Measurements from ENCODE around the gene CLEC3B.
"Not testable (repeated sequence)": the region's sequence is repeated elsewhere in the genome, so short reads cannot be mapped to it uniquely, and the experiment has no call there.

CLEC3B gene

DNA sequence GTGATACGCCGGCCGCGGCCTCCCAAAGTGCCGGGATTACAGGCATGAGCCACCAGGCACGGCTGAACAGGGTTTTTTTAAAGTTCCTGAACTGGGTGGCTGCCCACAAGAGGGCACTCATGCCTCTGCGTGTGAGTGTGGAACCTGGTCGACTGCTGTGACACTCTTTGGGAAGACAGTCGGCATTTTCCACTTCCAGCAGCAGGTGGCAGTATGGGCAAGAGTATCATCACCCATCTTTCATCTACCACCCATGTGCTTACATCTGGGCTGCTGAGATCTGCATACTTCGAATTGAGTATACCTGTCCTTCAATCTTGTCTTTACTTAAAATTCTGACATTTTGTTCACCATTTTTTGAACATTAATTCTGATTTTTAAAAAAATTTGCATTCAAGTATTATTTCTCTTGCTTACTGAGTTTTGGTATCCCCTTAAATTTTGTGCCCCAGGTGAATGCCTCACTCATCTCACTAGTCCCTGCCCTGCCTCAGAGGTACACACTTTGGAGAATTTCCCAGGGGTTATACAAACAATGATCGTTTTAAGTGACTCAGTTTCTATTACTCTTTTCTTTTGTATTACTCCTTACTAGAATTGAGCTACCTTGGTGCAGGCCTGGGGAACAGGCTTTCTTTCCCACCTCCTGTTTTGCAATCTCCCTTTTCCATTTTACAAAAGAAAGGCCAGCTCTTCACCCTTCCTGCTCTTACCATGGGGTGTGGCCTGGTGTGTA, 11.8 kb downstream of the CLEC3B start:
- peak; percentile 75 for DNase-seq

- no peak for DNase-seq
These were observed 15.6 kb downstream of the CLEC3B start for GRCh38 chr3:45041666-45042065.

DNA sequence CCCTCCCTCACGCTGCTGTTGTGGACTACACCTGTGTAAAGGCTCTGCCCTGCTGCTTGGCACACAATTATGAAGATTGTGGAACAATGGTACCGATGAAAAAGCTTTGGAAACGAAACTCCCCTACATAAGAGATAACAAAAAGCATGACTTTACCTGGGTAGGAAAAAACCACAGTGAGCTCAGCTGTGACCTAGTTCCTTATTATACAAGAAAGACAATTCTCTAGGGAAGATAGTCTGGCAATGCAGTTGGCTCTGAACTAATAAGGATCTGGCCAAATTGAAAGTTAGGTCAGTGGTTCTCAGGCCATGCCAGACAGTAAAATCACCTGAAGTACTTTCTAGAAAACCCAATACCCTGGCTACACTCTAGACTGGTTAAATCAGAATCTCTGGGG, 16.1 kb downstream of the CLEC3B start:
- no peak for DNase-seq

DNA sequence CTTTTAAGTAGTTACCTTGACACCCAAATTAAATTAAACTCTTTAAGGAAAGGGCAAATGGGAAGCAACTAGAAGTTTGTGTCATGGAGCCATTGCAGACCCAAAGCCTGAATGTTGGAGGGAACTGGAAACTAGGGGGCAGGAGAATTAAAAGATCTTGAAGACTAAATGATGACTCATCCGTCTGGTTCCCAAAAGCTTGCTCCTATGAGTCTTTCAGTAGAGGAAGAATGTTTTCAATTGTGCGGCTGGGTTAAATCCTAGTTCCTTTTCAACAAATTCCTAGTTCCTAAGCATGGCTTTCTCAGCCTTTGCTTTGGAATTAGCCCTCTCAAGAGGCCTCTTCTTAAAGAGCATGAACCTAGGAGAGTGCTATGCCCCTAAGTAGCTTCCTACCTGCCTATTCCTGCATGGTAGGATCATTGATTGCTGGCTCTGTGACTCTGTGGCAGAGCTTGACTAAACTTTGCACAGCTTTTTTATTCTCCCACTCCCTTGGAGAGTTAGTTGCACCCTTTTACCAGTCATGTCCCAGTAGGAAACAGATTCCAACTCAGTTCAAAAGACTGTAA, 17.7 kb downstream of the CLEC3B start:
- no peak for DNase-seq

DNA sequence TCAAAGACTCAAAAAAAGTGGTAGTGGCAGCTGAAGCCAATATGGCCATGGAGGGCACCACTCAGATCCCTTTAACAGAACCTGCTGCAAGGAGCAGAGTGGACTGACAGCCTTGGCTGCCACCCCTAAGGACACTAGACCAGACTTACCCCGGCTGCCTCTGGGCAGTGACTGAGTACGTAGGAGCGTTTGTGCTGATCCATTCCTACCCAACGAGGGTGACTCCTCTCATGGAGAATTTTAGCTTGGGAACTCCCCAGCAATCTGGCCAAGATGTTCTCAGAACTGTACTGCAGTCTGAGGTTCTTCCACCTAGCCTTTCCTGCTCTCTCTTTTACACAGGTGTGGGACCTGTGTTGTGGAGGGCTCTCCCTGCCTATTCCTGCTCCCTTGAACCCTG, 22.1 kb downstream of the CLEC3B start:
- DNase-seq, result no peak

DNA sequence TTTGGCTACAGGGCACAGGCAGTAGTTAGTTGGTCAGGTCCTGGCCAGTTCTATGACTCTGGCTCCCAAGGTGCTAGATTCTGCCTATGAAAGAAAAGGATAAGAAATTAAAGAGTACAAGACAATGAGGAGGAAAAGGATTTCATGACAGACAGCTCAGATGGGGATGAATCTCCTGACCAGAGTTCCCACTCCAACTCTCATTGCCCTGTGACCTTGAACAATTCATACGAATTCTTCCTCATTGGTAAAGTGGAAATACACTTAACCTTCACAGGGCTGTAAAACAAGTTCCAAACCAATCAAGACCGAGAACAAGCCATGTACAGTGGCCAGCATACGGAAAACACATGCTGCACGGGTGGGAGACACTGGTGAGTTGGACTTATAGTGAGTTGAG, 23.7 kb downstream of the CLEC3B start:
- DNase-seq, result no peak

DNA sequence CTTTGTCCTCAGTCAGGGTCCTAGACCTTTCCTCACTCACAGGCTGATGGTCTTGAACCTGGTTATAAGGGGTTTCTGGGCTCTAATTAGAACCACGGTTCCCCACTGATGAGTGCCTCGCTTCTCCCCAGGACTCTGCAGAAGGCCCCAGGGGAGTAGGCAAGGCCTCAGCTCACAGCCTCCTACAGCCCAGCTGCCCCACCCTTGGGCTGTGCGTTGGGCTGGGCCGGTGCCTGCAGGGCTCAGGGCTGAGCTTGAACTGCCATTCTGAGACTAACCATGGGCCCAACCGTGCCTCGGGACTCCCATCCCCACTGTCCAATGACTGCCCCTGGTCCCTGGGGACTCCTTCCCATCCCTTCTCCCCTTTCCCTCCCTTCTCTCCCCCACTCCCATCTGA, 25.6 kb downstream of the CLEC3B start:
- DNase-seq, result no peak

- not testable (repeated sequence) for DNase-seq
These were observed 27.7 kb downstream of the CLEC3B start for GRCh38 chr3:45053805-45054195.

DNA sequence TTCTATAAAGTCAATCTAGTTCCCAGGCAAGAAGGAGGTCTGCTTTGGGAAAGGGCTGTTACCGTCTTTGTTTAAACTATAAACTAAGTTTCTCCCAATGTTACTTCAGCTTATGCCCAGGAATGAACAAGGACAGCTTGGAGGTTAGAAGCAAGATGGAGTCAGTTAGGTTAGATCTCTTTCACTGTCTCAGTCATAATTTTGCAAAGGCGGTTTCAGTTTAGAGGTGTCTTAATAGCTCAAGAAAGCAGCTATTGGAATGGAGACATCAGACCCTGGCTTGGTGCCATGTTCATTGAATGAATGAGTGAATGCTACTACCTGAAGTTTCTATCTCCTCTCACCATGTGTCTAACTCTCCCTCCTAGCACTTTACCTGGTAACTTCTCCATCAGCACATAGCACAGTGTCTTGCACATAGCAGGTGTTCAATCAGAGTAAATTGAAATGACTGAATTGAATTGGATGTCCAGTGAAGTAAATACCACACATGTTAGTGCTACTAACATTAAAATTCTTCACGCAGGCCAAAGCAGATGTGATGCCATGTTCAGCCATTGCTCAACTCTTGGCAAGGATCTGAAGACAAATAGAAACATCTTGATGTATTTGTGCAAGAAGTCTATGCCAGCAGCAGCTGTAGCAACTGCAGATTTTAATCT, 28.2 kb downstream of the CLEC3B start:
- no peak for DNase-seq

DNA sequence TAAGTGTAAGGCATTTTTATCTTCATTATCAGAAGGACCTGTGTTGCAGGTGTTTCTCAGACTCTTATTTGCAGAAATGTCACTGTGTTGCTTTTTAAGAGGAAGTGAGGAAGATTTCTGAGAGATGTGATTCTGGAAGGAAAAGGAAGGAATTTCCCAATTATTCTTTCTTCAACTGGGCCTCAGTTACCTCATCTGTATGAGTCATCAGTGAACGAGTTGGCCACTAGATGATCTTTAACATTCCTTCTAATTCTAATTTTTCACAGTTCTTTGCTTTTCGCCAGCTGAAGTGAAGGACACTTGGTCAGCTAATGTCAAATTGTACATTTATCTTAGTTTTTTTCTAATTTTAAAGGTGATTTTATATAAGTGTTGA, 28.9 kb downstream of the CLEC3B start:
- no peak for DNase-seq

DNA sequence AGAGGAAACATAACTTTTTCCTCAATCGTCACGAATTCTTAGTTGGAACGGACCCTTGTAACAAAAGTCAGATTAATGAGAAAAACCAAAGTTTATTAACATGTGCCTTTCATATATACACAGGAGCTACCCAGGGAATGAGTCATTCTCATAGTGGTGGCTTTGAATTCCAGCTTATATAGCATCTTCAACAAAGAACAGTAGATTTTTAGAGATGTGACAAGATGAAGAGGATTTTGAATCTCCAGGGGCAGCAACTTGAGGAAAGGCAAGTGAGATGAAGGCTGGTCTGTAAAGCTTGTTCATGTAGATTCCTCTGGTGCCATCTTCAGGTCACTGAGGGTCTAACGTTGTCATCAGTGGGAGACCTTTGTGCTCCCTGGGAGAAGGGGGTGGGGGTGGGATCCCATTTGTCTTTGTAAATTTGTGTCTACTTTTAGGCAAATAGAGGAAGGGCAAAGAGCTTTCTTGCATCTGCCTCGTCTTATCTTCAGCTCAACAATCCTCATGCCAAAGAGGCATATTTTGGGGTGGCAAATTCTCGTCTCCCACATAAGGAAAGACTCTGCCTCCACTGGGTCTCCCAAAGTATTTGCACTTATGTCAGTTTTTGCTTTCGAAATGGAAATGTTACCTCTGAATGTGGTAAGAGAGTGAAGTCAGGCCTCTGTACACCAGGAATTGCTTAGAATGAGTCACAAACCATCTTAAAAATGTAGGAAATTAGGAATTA, 29.5 kb downstream of the CLEC3B start:
- no peak for DNase-seq

DNA sequence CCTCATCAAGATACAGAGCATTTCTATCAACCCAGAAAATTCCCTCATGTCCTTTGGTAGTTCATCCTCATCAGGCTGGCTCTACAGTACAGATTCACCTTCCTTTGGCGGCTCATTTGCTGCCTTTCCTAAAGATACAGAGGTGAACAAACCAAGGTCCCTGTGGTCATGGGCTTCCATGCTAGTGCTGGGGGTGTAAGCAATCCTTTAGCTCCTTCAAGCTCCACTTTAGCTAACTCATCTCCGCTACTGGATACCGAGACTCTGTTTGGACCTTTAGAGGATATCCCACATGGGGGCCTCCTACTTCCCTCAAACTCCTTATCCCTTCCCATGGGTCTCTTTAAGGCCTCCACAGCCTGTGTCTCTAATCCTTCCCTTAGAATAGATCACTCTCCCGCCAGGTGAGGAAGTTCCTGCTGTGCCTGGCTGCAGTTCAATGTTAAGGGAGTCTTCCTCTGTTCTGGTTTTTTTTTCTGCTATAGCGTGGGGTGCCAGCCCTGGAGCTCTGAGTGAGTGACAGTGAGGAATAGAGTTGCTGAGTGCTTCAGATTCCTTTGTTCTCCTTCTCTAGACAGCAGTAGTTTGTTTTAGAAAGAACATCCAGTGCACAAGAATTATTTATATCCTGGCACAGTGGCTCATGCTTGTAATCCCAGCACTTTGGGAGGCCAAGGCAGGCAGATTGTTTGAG, 30.7 kb downstream of the CLEC3B start:
- DNase-seq, result no peak

- no peak for DNase-seq
These were observed 31.5 kb downstream of the CLEC3B start for GRCh38 chr3:45057557-45057956.

GRCh38 chr3:45059132-45059531, 33.0 kb downstream of the CLEC3B start:
- DNase-seq, result no peak

- no peak for DNase-seq
These were observed 34.2 kb downstream of the CLEC3B start for GRCh38 chr3:45060165-45060892.

DNA sequence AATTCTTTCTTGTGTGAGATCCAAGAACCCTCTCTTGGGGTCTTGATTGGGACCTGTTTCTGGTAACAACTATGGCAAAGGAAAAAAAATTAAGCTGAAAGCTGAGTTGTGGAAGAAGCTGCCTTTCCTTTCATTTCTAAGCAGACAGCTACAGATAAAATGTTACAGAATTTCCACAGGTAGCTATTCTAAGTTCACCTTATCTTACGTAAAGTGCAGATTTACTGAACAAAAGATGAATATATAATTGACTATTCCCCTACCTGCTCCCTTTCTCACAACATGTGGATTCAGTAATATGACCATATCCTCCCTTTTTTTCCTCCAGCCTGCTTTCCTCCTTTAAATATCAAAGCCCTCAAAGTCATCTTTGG, 36.6 kb downstream of the CLEC3B start:
- DNase-seq, result no peak

GRCh38 chr3:45064512-45065372, 38.6 kb downstream of the CLEC3B start:
- no peak for DNase-seq

GRCh38 chr3:45065373-45065720, 39.2 kb downstream of the CLEC3B start:
- no peak for DNase-seq

DNA sequence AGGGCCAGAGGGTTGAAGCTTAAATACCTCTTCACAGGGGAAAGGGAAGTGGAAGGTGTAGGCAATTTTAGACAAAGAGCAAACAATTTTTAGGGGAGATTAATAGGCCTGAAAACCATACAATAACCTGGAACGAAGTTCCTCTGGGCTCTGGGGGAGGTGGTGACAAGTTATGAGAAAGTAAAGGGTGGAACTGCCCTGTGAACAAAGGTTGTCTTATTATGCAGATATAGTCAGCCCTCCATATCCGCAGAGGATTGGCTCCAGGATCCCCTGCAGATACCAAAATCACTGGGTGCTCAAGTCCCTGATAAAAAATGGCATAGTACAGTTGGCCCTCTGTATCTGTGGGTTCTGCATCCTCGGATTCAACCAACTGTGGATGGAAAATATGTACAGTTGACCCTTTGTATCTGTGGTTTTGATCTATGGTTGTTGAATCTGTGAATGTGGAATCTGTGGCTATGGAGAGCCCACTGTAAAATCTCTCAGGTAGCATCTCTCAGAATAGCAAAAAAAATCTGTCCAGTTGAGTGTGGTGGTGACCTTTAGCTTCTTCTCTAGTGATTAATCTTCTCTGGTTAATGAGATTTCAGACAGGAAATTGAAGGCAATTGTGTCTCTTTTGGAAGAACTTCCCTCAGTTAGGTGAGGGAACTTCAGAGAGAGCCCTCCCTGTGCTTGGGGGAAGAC, 40.2 kb downstream of the CLEC3B start:
- no peak for DNase-seq

DNA sequence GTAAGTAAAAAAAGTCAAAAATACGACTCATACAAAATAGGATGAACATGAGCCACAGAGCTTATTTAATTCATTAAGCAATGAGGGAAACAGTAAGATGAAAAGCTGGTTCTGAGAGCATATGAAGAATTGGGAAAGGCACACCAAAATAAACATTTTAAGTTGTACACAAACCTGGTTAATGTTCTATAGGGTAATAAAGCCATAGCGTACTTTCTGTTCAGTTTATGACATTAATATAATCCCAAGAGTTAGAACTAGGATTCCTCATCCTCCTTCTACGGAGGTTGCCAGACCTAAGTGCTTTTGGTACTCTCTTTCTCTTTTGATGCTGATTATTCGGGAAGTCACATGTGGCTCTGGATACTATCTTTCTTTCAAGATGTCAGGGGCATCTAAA, 41.4 kb downstream of the CLEC3B start:
- no peak for DNase-seq

DNA sequence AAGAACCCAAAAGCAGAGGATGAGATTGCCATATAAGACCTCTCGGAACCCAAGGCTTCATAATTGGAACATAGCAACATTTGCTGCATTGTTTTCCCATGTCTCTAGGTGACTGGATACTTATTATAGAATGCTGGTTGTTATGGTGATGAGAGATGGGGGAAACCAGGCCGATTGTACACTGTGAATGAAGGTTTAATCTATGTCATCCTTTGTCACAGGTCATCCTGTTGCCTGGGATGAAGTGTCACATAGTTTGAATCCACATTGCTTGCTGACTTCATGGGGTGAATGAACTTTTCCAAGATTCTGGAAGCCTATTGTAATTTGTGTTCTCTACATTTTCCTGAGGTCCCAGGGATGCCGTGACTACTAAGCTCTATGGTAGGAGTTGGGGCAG, 41.8 kb downstream of the CLEC3B start:
- DNase-seq, result no peak

All from DMS153 (cell line).